Measurements from ENCODE around the gene IL2.

Gene IL2

DNA sequence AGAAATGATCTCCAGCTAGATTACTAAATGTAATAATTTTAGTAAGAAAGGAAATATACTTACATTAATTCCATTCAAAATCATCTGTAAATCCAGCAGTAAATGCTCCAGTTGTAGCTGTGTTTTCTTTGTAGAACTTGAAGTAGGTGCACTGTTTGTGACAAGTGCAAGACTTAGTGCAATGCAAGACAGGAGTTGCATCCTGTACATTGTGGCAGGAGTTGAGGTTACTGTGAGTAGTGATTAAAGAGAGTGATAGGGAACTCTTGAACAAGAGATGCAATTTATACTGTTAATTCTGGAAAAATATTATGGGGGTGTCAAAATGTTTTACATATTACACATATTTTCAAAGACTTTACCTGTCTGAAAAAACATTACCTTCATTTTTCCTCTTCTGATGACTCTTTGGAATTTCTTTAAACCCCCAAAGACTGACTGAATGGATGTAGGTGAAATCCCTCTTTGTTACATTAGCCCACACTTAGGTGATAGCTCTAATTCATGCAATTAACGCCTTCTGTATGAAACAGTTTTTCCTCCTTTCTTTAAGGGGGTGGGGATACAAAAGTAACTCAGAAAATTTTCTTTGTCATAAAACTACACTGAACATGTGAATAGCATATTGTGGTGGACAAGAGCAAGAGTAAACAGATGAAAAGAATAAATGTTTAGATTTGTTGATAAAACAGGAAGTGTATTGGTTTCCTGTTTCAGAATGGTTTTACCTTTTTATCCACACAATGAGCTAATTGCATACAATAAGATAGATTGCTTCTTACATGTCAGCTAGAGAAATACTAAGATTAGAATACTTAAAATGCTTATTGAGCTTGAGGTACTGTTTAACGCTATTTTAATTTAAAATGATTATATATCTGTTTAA lies at the start of gene IL2:
TSS of gene IL2 (minus strand) at position 495 of the 886 bp plus-strand sequence. CDS start at position 210, 285 bp downstream.
- DNase-seq, result no peak
- intact Hi-C loops (cut with DNase I), result no loop called here

DNA sequence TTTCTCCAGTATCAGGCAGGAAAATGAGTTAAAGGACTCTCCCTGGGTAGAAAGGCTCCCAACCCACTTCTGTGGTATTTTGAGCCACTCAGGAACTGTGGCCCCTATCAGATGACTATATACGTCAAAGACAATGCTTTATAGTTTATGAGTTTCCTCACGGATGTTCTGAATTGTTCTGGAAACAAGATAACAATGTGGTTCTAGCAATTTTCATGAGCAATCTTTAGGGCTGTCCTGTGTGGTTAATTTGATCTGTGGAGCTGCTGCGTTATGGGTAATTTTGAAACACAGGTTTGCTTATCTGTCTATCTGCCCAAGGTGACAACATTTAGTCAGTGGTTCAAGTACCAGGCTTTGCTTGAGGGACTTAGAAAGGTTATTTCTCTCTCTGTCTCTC lies 46.7 kb upstream of the IL2 start:
- intact Hi-C loops (cut with DNase I), result no loop called here
- DNase-seq, result no peak

DNA sequence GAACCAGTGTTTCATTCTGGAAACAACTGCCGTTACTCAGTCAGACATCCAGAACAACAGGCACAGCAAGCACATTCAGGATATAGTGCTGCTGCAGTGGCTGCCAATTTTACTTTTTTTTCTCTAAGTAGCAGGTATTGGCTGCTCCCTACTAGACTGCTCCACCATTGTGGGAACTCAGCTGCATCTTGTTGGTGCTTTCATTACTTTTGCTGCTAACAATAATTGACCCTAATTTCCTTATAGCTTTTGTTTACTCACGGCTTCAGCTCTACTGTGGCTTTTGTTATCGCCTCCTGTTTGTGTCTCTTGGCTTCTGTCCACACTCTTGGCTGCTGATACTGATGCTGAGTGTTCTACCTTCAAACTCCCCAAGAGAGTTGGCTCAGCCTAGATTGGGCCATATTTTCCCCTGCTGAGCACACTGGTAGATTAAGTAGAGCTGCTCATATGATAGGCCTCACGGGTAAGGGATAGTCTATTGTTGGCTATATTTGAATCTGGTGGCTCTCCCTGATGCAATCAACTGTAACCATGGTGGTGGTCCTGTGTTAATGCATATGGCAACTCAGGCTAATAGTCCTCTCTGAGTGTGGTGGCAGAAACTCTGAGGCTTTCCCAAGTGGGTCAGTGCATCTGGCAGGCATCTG lies 44.5 kb upstream of the IL2 start:
- DNase-seq, result no peak
- intact Hi-C loops (cut with DNase I), result no loop called here

DNA sequence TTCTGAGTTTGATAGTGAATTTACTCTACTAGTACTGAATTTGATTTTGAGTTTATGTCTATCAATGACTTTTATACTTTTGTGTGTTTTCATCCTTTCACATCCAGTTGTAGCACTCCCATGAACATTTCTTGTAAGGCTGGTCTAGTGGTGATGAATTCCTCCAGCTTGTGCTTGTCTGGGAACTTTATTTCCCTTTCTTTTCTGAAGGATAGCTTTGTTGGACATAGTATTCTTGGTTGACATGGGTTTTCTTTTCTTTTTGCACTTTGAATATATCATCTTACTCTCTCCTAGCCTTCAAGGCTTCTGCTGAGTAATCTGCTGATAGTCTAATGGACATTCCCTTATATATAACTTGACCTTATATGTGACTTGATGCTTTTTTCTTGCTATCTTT lies 32.5 kb upstream of the IL2 start:
- DNase-seq, result no peak
- intact Hi-C loops (cut with DNase I), result no loop called here

DNA sequence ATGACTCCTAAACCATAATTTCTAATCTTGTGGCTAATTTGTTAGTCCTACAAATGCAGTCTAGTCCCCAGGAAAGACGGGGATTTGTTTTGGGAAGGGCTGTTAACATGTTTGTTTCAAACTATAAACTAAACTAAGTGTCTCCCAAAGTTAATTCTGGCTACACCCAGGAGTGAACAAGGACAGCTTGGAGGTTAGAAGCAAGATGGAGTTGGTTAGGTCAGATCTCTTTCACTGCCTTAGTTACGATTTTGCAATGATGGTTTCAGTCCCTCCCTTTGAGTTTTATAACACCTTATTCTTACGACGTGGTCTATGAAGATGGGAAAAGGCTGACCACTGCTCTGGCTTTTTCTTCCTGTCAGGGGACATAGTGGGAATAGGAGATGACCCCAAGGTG lies 27.0 kb upstream of the IL2 start:
- DNase-seq, result no peak
- intact Hi-C loops (cut with DNase I), result no loop called here

DNA sequence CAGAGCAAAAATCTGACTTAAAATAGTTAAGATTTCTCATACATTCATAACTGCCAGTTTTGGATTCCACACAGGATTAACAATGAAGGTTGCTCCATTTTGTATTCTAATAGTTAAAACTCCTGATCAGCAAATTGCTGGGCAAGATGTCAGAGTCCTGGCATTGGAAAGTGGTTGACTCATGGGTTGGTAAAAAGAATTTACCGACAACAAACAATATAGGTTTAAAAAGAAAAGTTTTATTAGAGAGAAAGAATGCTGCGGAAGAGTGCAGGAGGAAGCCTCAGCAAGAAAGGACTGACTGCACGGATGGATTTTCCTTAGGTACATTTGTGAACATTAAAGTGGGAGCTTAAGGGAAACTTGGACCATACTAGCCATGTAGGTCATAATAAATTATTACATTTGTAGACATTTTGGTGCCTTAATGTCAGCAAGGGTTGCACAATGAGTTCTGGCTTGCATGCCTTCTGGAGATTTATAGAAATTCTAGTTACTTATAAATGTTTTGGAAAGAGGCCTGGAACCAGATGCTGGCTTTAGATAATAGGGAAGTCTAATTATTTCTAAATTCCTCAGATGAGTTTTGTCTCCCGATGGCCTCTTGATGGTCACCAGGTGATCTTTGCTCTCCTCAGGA lies 25.4 kb upstream of the IL2 start:
- no peak for DNase-seq
- intact Hi-C loops (cut with DNase I), result no loop called here

DNA sequence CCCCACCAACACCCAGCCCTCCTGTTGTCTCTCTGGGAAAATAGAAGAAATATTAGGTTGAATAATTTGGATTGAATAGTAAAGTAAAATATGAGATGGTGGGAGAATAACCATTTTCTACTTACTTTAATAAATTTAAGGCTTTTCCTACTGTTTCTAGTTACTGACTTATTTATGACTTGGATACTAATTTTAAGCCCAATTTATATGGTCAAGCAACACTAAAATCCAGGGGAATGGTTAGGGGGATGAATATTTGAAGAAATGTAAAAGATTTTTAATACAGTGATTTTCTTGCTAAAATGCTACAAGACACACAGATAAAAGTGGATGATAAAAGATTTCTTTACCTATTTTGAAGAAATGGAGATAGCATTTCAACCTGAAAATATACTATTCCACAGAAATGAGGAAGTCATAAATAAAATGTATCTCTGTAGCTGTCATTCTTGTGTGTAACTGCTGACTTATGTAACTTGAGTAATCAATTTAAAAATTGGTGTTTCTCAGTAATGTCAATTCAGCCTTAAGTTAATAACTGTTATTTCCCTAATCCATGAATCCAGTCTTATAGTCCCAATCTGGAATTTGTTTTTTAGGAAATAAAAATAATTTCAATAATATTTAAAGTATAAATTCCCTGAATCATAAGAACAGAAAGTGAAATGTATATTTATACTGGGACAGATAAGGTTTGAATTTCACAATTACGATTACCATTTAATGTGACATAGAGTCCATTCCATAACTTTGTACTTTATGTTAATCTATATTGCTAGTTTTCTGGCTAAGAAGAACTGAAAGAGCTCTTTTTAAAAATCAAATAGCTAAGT lies 24.3 kb upstream of the IL2 start:
- DNase-seq, result no peak
- intact Hi-C loops (cut with DNase I), result no loop called here

DNA sequence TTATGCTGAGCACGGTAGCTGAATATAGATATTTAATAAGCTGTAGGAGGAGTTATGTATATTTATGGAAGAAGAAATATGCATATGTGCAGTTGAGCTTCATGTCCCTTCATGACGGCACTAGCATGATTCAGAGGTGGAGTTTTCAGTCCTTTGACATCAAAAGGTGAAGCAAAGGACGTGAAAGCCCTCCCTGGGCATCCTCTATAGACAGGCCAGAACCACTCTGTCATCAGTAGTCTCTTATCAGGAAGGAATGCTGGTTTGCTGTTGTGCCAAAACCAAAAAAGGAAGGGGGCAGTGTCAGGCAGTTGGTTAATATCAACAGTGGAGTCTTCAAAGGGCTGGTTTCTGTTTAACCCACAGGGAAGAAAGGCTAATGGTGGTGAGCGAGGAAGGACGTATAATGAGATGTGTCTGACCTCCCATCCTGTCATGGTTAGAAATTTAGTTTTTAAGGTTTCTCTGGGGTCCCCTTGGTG lies 23.5 kb upstream of the IL2 start:
- intact Hi-C loops (cut with DNase I), result no loop called here
- DNase-seq, result no peak

DNA sequence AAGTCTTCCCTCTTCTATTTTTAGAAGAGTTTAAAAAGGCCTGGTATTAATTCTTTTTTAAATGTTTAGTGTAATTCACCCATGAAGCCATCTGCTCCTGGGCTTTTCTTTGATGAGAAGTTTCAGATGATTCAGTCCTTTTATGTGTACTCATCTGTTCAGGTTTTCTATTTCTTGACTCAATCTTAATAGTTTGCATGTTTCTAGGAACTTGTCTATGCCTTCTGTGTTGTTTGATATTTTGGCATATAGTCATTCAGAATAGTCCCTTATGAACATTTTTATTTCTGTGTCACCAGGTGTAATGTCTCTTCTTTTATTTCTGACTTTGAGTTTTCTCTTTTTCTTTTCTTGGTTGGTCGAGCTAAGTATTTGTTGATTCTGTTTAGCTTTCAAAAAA lies 20.2 kb upstream of the IL2 start:
- no peak for DNase-seq
- intact Hi-C loops (cut with DNase I), result no loop called here

DNA sequence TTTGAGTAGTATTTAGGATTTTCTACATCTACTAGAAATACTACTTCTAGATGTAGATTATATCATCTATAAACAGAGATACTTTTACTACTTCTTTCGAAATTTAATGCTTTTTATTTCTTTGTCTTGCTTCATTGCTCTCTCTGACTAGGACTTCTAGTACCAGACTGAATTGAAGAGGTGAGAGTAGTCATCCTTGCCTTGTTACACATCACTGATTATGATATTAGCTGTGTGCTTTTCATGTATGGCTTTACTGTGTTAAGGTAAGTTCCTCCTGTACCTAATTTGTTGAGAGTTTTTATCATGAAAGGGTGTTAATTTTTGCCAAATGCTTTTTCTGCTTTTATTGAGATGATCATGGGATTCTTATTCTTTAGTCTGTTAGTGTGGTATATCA lies 19.6 kb upstream of the IL2 start:
- intact Hi-C loops (cut with DNase I), result no loop called here
- DNase-seq, result no peak

DNA sequence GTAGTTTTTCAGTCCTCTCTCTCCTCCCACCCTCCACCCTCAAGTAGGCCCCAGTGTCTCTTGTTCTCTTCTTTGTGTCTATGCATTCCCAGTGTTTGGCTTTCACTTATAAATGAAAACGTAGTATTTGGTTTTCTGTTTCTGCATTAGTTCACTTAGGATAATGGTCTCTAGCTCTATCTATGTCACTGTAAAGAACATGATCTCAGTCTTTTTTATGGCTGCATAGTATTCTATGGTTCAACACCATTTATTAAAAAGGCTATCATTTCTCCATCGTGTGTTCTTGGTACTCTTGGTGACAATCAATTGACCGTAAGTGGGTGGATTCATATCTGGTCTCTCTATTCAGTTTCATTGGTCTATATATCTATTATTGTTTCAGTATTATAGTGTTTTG lies 18.7 kb upstream of the IL2 start:
- intact Hi-C loops (cut with DNase I), result no loop called here
- DNase-seq, result no peak

DNA sequence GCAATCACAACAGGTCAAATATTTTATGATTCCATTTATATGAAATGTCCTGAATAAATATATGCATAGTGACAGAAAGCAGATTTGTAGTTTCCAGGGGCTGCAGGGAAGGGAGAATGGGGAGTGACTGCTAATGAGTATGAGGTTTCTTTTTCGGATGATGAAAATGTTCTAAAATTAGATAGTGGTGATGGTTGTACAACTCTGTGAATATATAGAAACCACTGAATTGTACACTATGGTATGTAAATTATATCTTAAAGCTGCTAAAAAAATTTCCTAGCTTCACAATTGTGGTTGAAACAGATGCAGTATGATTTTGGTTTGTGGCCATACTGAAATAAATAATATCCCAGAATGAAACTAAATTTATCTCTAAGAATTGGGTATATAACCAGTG lies 12.9 kb upstream of the IL2 start:
- no peak for DNase-seq
- intact Hi-C loops (cut with DNase I), result no loop called here

DNA sequence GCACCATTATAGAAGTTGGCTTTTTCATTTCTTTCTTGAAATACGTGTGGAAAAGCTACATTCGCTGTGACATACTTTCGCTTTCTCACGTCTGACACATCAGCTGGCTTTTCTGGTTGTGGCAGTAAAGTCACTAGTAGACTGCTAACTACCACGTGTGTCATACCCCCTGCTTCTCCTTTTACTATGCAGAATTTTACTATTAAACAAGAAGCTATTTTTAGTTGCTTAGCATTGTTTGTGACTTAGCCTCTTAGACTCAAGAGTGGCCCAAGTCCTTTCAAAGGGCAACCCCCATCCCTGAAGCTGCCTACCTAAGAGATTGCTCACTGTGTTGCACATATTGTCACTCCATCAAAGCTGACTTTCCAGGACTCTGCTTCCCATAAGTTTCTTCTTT lies 2.1 kb upstream of the IL2 start:
- DNase-seq, result no peak
- intact Hi-C loops (cut with DNase I), result no loop called here

DNA sequence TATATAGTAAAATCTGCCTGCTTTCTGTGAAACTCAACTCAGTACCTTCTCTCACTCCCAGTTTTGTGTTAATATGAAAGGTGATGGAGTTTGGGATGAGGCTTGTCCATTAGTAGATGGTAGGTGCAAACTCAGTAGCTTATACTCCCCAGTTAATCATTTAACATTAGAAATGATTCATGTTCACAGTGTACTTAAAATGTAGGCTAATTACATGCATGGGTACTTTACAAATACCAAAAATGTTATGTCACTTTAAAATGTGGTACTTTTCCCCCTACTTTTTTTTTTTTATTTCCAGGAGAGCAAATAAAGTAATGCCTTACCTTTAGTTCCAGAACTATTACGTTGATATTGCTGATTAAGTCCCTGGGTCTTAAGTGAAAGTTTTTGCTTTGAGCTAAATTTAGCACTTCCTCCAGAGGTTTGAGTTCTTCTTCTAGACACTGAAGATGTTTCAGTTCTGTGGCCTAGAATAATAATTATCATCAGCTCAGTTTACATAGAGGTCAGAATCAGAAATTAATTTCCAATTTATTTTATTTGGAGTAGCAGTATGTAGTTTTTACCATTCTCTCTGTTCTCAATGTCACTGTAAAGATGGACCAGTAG lies 3.0 kb downstream of the IL2 start:
- no peak for DNase-seq
- intact Hi-C loops (cut with DNase I), result no loop called here

DNA sequence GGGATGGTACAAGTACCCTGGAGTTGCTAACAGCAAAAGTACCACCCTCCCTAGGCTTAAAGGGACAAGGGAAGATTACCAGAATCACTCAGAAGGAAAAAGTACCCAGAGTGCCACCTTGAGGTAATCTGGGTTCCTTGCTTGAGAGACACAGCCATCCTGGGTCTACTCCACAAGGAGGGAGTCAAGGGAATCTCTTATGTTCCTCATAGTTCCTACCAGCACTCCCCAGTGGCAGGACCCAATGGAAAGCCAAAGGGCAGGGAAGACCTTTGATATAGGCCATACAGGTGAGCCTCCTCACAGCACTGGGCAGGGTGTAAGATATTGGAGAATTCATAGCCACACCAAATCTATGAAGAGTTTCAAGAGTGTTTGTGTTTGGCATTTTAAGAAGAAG lies 5.7 kb downstream of the IL2 start:
- DNase-seq, result no peak

DNA sequence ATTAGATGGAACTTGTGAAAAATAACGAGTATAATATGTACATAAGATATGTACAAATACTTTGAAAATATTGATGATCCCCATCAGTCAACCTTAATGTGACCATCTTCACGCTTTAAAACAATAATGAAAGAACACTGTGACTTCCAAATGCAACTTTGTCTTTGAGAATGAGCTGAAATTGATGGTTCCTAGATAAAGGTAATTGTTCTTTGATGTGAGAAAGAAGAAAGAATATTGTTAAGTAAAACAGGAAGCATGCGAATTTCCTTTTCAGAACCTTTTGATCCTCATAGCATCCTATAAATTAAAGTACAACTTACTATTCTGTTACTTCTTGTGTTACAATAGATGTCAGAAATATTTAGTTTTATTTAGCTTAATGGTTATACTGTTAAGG lies 22.2 kb downstream of the IL2 start:
- no peak for DNase-seq
- intact Hi-C loops (cut with DNase I), result no loop called here

More for the DNA sequence above, 5.7 kb downstream of the IL2 start:
- intact Hi-C loops (cut with DNase I), result no loop called here

DNA sequence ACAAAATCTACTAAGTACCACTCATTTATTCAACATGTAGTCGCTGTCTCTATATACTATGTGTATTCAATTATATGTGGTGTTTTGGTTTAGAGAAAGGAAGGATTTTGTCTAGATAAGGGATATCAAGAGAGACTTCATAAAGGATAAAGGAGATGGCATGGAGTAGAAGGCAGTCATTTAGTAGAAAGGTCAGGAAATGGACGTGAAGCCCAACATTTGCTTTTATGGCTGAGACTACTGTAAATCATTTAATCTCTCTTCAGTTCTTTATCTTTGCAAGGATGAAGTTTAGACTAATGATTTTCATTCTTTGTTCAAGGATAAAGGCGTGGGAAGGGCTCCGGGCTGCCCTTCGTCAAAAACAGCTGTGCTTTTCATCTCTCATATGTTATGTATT lies 25.2 kb downstream of the IL2 start:
- intact Hi-C loops (cut with DNase I), result no loop called here
- no peak for DNase-seq

DNA sequence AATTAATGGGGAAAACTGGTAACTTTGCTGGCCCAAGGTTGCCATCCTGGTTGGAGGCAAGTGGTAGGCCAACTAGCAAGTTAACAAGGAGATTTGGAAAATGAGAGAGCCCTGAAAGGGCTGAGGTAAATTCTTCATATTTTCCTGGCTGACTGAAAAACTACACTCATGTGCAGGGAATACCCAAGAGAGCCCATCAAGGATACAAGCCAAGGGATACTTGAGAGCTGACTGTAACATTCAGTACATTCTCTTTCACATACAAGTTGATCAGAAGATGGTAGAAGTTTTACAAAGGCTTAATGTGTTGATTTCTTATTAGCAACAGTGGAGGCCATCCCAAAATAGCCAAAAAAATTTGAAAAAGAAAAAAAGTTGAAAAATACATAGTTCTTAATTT lies 33.3 kb downstream of the IL2 start:
- intact Hi-C loops (cut with DNase I), result no loop called here
- DNase-seq, result no peak

DNA sequence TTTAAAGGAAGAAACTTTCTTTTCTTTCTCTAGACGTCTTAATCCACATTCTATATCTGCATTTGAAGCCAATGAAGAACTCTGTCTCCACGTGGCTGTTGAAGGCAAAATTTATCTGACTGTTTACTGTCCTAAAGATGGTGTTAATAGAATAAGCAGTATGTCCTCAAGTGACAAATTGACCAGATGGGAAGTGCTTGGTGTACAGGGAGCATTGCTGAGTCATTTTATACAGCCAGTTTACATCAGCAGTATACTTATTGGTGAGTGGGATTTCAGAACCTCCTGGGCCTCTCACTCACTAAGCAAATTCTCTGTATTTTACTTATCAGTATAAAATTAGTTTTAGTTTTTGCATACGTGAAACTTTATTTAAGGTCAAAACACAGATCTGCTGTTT lies 44.0 kb downstream of the IL2 start:
- intact Hi-C loops (cut with DNase I), result no loop called here
- DNase-seq, result no peak

Data from head of caudate nucleus (tissue), 42 donors.